Neural crest cell (in vitro differentiated cells): Measurements from ENCODE around the gene ZNF398. TPM values are rescaled to one million over a fixed set of nuclear protein-coding genes. Genes with fewer than 3 reads are reported as not detected.

Experiments used
- DNase-seq: peaks from one replicate; pipeline ENCODE4 v3.0.0; 2021; ENCODE audit warnings: low read depth, mixed read lengths, low spot score
- H3K27ac Mint-ChIP-seq: one replicate; pipeline ENCODE4 v1.8.0; 2021; ENCODE audit warnings: mild to moderate bottlenecking, mixed read lengths; ENCODE audit not compliant: unreplicated experiment
- H3K27me3 Mint-ChIP-seq: 2 replicates; pipeline ENCODE4 v1.8.0; 2021; ENCODE audit warnings: low read depth, mild to moderate bottlenecking, mixed read lengths
- H3K36me3 Mint-ChIP-seq: 2 replicates; pipeline ENCODE4 v1.8.0; 2021; ENCODE audit warnings: low read depth, mild to moderate bottlenecking, mixed read lengths
- H3K4me1 Mint-ChIP-seq: 2 replicates; pipeline ENCODE4 v1.8.0; 2021; ENCODE audit warnings: mixed read lengths
- H3K4me3 Mint-ChIP-seq: one replicate; pipeline ENCODE4 v1.8.0; 2021; ENCODE audit warnings: mild to moderate bottlenecking, mixed read lengths
- H3K9me3 Mint-ChIP-seq: 2 replicates; pipeline ENCODE4 v1.8.0; 2021; ENCODE audit warnings: mixed read lengths
- long read RNA-seq: library from polyadenylated mRNA; unstranded; transcript quantifications from one replicate; pipeline ENCODE4 v2.0.0, GENCODE V29; 2020
- total RNA-seq: library from RNA; stranded (reverse); gene quantifications from 2 replicates; pipeline ENCODE4 v1.2.1, GENCODE V29; 2021
- TF ChIP-seq, protein P1 (sequence below): fragments of 200-600 bp; sonication (generic); conservative IDR thresholded peaks from 2 replicates; pipeline ENCODE4 v1.5.0; 2021; ENCODE audit warnings: antibody characterized with exemption, mild to moderate bottlenecking

Gene ZNF398, protein sequence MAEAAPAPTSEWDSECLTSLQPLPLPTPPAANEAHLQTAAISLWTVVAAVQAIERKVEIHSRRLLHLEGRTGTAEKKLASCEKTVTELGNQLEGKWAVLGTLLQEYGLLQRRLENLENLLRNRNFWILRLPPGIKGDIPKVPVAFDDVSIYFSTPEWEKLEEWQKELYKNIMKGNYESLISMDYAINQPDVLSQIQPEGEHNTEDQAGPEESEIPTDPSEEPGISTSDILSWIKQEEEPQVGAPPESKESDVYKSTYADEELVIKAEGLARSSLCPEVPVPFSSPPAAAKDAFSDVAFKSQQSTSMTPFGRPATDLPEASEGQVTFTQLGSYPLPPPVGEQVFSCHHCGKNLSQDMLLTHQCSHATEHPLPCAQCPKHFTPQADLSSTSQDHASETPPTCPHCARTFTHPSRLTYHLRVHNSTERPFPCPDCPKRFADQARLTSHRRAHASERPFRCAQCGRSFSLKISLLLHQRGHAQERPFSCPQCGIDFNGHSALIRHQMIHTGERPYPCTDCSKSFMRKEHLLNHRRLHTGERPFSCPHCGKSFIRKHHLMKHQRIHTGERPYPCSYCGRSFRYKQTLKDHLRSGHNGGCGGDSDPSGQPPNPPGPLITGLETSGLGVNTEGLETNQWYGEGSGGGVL
- 19.6 and 20.2 TPM in 2 replicates for total RNA-seq
- long read RNA-seq, partial matches to known transcripts: 18 of 18 reads
- long read RNA-seq, other reads (novel, unspliced or antisense): 0 of 18 reads

DNA sequence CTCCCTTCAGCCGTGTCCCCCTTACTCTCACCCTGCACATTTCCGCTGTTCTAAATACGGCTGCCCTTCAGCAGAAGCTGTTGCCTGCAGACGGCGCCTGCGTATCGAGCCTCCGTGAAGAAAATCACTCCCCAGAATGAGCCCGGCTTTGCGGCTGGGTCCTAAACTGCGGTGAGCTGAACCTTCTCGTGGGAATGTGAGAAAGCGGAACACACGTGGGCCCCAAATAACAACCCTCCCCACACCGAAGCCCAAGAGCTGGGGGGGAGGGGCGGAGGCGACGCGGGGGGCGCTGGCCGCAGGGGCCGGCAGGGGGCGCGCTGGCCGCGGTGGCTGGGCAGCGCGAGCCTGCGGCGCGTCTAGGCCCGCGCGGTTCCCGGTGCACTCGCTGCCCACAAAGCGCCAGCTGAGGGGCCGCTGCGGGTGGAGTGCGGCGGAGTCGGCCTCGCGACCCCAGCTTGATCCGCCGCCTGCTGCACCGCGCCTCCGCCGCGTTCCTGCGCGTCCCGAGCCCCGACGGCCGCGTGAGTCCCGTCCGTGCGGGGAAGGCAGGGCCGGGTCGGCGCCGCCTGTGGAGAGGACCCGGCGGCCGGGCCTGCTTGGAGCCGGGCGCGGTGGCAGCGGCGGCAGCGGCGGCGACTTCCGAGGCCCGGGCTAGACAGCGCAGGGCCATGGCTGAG is at the start of gene ZNF398:
Gene ZNF398, plus strand, starts transcription at position 382 of the 680 bp plus-strand sequence. Its CDS starts 290 bp downstream, at position 672.
- peak within 1 kb of the TSS; percentile 92 for H3K4me3 Mint-ChIP-seq
- H3K9me3 Mint-ChIP-seq: no peaks in the 10 kb centered on the region
- H3K36me3 Mint-ChIP-seq: no peaks in the 10 kb centered on the region
- TF ChIP-seq, protein P1, sequence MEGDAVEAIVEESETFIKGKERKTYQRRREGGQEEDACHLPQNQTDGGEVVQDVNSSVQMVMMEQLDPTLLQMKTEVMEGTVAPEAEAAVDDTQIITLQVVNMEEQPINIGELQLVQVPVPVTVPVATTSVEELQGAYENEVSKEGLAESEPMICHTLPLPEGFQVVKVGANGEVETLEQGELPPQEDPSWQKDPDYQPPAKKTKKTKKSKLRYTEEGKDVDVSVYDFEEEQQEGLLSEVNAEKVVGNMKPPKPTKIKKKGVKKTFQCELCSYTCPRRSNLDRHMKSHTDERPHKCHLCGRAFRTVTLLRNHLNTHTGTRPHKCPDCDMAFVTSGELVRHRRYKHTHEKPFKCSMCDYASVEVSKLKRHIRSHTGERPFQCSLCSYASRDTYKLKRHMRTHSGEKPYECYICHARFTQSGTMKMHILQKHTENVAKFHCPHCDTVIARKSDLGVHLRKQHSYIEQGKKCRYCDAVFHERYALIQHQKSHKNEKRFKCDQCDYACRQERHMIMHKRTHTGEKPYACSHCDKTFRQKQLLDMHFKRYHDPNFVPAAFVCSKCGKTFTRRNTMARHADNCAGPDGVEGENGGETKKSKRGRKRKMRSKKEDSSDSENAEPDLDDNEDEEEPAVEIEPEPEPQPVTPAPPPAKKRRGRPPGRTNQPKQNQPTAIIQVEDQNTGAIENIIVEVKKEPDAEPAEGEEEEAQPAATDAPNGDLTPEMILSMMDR: peak; percentile 88
- H3K27me3 Mint-ChIP-seq: no peaks in the 10 kb centered on the region
- peak within 1 kb of the TSS; percentile 96 for H3K27ac Mint-ChIP-seq
- DNase-seq: peak; percentile 72
- H3K4me1 Mint-ChIP-seq: peaks cover 28% of the 10 kb centered on the region

DNA sequence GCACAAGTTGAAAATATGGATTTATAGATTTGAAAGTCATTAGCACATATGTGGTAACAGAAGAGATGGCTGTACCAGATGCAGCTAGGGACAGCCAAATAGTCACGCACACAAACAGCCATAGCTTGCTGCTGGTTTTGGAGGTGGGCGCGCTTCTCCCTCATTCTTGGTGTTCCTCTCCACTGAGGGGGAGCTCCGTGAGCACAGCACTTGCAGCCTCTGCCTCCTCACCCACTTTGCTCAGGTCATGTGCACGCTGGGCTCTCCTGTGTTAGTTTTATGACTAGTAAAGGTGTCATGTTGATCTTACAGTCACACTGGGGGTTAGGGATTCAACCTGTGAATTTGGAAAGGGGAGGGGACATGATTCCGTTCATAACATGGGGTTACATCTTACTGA is 48.2 kb upstream of the ZNF398 start:
- H3K4me1 Mint-ChIP-seq: no peaks in the 10 kb centered on the region
- no peaks in the 10 kb centered on the region for H3K36me3 Mint-ChIP-seq
- no peaks in the 10 kb centered on the region for H3K9me3 Mint-ChIP-seq
- no peaks in the 10 kb centered on the region for H3K27me3 Mint-ChIP-seq
- DNase-seq: no peak
- H3K4me3 Mint-ChIP-seq: no peak overlapping the region
- no peak overlapping the region for H3K27ac Mint-ChIP-seq
- TF ChIP-seq, protein P1: no peak

DNA sequence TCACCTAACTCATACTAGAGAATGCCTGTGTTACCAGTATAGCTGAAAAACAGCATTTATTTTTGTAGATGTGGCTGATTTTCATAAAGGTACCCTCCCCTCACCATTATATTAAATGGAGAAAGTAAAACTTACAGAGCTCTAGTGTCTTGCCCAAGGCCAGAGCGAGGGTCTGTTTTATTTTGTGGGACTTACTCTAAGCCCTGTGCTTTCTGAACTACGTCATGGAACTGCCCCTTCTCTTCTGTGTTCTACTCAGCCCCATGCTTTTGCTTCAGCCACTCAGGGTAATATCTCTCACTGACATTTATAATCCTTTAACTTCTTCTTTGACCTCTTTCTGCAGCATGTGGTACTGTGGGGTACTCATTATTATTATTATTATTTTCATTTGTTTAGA is 46.4 kb upstream of the ZNF398 start:
- no peak overlapping the region for H3K27ac Mint-ChIP-seq
- DNase-seq: no peak
- no peaks in the 10 kb centered on the region for H3K9me3 Mint-ChIP-seq
- H3K4me3 Mint-ChIP-seq: no peak overlapping the region
- H3K36me3 Mint-ChIP-seq: no peaks in the 10 kb centered on the region
- H3K4me1 Mint-ChIP-seq: no peaks in the 10 kb centered on the region
- TF ChIP-seq, protein P1: no peak
- no peaks in the 10 kb centered on the region for H3K27me3 Mint-ChIP-seq

DNA sequence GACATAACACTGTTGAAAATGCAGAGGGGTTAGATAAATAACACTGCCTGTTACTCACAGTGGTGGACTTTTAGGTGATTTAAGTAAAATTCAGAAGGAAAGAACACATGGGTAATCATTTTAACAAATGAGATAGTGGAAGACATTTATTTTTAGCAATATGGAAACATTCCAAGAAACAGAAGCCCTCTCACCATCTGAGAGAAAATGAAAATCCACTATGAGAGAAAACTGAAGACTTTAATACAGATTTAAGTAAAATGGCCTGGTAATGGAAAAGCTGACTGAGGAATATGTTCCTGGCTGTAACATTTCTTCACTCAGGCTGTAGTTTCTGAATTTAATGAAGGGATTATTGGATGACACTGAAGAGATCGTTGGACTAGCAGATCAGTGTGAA is 44.6 kb upstream of the ZNF398 start:
- no peaks in the 10 kb centered on the region for H3K9me3 Mint-ChIP-seq
- DNase-seq: no peak
- H3K36me3 Mint-ChIP-seq: no peaks in the 10 kb centered on the region
- TF ChIP-seq, protein P1: no peak
- H3K4me3 Mint-ChIP-seq: no peak overlapping the region
- H3K27me3 Mint-ChIP-seq: no peaks in the 10 kb centered on the region
- H3K4me1 Mint-ChIP-seq: no peaks in the 10 kb centered on the region
- H3K27ac Mint-ChIP-seq: no peak overlapping the region

DNA sequence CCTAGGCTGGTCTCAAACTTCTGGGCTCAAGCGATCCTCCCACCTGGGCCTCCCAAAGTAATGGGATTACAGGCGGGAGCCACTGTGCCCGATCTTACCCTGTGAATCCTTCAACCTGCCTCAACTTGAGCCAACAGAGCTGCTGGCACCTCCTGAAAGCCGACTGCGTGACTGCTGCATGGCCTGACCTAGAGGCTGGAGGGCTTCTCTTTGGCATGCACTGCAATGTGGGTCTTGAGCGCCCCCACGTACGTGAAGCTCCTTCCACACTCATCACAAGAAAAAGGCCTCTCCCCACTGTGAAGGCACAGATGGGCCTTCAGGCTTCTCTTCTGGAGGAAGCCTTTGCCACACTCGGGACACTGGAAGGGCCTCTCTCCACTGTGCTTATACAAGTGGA is 43.8 kb upstream of the ZNF398 start:
- H3K4me1 Mint-ChIP-seq: no peaks in the 10 kb centered on the region
- no peaks in the 10 kb centered on the region for H3K36me3 Mint-ChIP-seq
- no peak overlapping the region for H3K27ac Mint-ChIP-seq
- no peak for DNase-seq
- TF ChIP-seq, protein P1: no peak
- H3K27me3 Mint-ChIP-seq: no peaks in the 10 kb centered on the region
- no peak overlapping the region for H3K4me3 Mint-ChIP-seq
- H3K9me3 Mint-ChIP-seq: no peaks in the 10 kb centered on the region
